HG03575 (cell line): ENCODE results near the gene EMD.

Experiments
- ATAC-seq: cut with Tn5 transposase; IDR thresholded peaks from one replicate; pipeline ENCODE4 v1.9.1; 2021; ENCODE audit not compliant: unreplicated experiment, insufficient number of reproducible peaks, low FRiP score; ENCODE audit errors: extremely low read depth

EMD gene

GRCh38 chrX:154369449-154370299 is 9.4 kb upstream of the EMD start:
- ATAC-seq, result no peak

GRCh38 chrX:154370300-154371016 is 8.6 kb upstream of the EMD start:
- ATAC-seq, result no peak

- ATAC-seq, result no peak
These were observed 7.9 kb upstream of the EMD start for GRCh38 chrX:154371017-154371788.

GRCh38 chrX:154371789-154372300 is 7.2 kb upstream of the EMD start:
- no peak for ATAC-seq

GRCh38 chrX:154372612-154373022 is 6.5 kb upstream of the EMD start:
- ATAC-seq, result no peak

- no peak for ATAC-seq
These were observed 5.5 kb upstream of the EMD start for GRCh38 chrX:154373340-154374306.

- ATAC-seq, result no peak
These were observed 4.6 kb upstream of the EMD start, which contains the start of gene FLNA for GRCh38 chrX:154374313-154375155. Gene FLNA (minus strand): TSS chrX:154374634. CDS start chrX:154371245, 3,389 bp downstream.

- no peak for ATAC-seq
These were observed 4.0 kb upstream of the EMD start for GRCh38 chrX:154375156-154375504.

- no peak for ATAC-seq
These were observed 2.3 kb upstream of the EMD start for GRCh38 chrX:154376774-154377173.

- ATAC-seq, result no peak
These were observed 866 bp upstream of the EMD start for GRCh38 chrX:154378059-154378798.

GRCh38 chrX:154379569-154379951 is 465 bp downstream of the EMD start:
- ATAC-seq, result no peak

GRCh38 chrX:154380153-154380552 is 1.1 kb downstream of the EMD start:
- no peak for ATAC-seq

- no peak for ATAC-seq
These were observed 1.7 kb downstream of the EMD start for GRCh38 chrX:154380787-154381186.

- ATAC-seq, result no peak
These were observed 2.2 kb downstream of the EMD start for GRCh38 chrX:154381271-154381670.

GRCh38 chrX:154382483-154383069 is 3.5 kb downstream of the EMD start:
- no peak for ATAC-seq

GRCh38 chrX:154383359-154384283 is 4.5 kb downstream of the EMD start:
- ATAC-seq, result no peak
